Progenitor cell of endocrine pancreas (in vitro differentiated cells): ENCODE data around the gene DOK1. TPM values are rescaled to one million over a fixed set of nuclear protein-coding genes. Genes with fewer than 3 reads are reported as not detected.

Experiments
- DNase-seq: peaks from one replicate; pipeline ENCODE4 v3.0.0; 2021; ENCODE audit warnings: low spot score; ENCODE audit not compliant: unreplicated experiment
- H3K27ac Mint-ChIP-seq: 2 replicates; pipeline ENCODE4 v1.8.0; 2021; ENCODE audit warnings: mild to moderate bottlenecking, moderate library complexity, mixed read lengths
- H3K27me3 Mint-ChIP-seq: 2 replicates; pipeline ENCODE4 v1.8.0; 2021; ENCODE audit warnings: mixed read lengths
- H3K36me3 Mint-ChIP-seq: 2 replicates; pipeline ENCODE4 v1.8.0; 2022; ENCODE audit warnings: mixed read lengths; ENCODE audit not compliant: insufficient read depth
- H3K4me1 Mint-ChIP-seq: 2 replicates; pipeline ENCODE4 v1.8.0; 2021; ENCODE audit warnings: low read depth, mixed read lengths
- H3K4me3 Mint-ChIP-seq: 2 replicates; pipeline ENCODE4 v1.8.0; 2021; ENCODE audit warnings: low read depth, mild to moderate bottlenecking, moderate library complexity, mixed read lengths
- H3K9me3 Mint-ChIP-seq: 2 replicates; pipeline ENCODE4 v1.8.0; 2021; ENCODE audit warnings: low read depth, mixed read lengths
- total RNA-seq: library from RNA; stranded (reverse); gene quantifications from 2 replicates; pipeline ENCODE4 v1.2.1, GENCODE V29; 2021
- TF ChIP-seq, protein P1 (sequence below): fragments of 200-600 bp; sonication (generic); IDR thresholded peaks from one replicate; pipeline ENCODE4 v1.5.0; 2021; ENCODE audit warnings: antibody characterized with exemption, mild to moderate bottlenecking; ENCODE audit not compliant: unreplicated experiment

The DOK1 gene
- total RNA-seq, 1 donor from 2014 or later, result 18.5 TPM

DNA sequence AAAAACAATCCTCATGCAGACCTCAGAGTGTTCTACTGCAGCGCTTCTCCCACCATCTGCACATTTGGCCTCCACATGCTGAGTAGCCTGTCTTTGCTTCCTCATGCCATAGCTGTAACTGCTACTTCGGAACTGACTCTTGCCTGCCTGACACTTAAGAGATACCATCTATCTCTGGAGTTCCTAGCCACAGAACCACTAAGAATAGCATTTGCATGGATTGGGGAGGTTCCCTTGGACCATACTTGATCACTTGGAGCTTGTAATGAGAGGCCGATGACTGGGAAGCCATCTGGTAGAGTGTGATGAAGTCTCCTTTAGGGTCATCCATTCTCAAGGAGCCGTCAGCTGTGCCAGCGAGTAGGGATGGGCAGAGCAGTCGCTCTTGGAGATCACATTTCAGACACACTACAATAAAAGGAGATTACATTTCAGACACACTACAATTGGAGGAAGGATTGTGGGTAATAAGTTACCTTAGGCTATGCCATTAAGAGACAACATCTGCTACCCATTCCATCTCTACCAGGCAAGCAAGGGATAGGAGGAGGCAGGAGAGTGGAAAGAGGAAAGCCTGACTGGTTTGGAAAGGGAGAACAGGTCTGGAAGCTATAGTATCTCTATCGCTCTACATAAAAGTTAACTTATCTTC is 21.8 kb downstream of the DOK1 start:
- no peaks in the 10 kb centered on the region for H3K36me3 Mint-ChIP-seq
- DNase-seq, result no peak
- TF ChIP-seq, protein P1, sequence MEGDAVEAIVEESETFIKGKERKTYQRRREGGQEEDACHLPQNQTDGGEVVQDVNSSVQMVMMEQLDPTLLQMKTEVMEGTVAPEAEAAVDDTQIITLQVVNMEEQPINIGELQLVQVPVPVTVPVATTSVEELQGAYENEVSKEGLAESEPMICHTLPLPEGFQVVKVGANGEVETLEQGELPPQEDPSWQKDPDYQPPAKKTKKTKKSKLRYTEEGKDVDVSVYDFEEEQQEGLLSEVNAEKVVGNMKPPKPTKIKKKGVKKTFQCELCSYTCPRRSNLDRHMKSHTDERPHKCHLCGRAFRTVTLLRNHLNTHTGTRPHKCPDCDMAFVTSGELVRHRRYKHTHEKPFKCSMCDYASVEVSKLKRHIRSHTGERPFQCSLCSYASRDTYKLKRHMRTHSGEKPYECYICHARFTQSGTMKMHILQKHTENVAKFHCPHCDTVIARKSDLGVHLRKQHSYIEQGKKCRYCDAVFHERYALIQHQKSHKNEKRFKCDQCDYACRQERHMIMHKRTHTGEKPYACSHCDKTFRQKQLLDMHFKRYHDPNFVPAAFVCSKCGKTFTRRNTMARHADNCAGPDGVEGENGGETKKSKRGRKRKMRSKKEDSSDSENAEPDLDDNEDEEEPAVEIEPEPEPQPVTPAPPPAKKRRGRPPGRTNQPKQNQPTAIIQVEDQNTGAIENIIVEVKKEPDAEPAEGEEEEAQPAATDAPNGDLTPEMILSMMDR, result no peak
- no peak overlapping the region for H3K4me3 Mint-ChIP-seq
- H3K9me3 Mint-ChIP-seq, result no peaks in the 10 kb centered on the region
- no peaks in the 10 kb centered on the region for H3K4me1 Mint-ChIP-seq
- peaks cover 20% of the 10 kb centered on the region for H3K27me3 Mint-ChIP-seq
- H3K27ac Mint-ChIP-seq, result no peak overlapping the region

DNA sequence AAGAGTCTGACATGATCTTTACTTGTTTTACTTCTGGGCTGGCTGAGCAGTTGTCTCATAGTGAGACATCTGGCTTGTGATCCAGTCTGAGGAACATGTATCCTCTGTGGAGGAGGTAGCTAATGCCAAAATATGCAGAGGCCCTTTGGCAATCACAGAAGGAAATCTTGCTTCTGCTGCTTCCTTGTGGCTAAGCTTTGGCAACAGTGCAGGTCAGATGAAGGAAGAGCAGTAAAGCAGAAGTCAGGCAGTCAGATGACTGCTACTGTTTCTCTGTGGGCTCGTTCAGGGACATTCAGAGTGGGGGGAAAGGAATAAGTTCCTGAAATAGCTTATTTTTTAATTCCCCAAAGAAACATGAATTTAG is 22.3 kb downstream of the DOK1 start:
- DNase-seq, result no peak
- peaks cover 20% of the 10 kb centered on the region for H3K27me3 Mint-ChIP-seq
- no peaks in the 10 kb centered on the region for H3K9me3 Mint-ChIP-seq
- no peak overlapping the region for H3K4me3 Mint-ChIP-seq
- H3K27ac Mint-ChIP-seq, result no peak overlapping the region
- H3K4me1 Mint-ChIP-seq, result no peaks in the 10 kb centered on the region
- H3K36me3 Mint-ChIP-seq, result no peaks in the 10 kb centered on the region
- TF ChIP-seq, protein P1, result no peak

DNA sequence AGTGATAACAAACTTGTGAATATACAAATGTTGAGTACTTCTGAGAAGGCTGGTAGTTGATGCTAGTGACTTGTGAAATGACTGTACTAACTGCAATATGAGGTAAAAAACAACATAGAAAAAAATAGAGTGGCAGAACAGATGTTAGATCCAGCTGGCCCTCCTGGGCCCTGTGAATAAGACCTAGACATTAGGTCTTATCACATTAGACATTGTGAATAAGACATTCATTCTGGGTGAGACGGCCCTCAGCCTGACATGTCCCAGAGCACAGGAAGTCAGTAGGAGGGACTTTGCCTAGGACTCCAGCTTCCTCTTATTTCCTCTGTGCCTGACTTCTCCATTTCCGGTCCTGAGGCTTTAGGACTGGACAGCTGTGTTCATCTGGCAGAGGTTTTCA is 22.9 kb downstream of the DOK1 start:
- H3K36me3 Mint-ChIP-seq, result no peaks in the 10 kb centered on the region
- H3K4me1 Mint-ChIP-seq, result no peaks in the 10 kb centered on the region
- no peak overlapping the region for H3K4me3 Mint-ChIP-seq
- no peaks in the 10 kb centered on the region for H3K9me3 Mint-ChIP-seq
- TF ChIP-seq, protein P1, result no peak
- no peak for DNase-seq
- H3K27me3 Mint-ChIP-seq, result peaks cover 20% of the 10 kb centered on the region
- H3K27ac Mint-ChIP-seq, result no peak overlapping the region

DNA sequence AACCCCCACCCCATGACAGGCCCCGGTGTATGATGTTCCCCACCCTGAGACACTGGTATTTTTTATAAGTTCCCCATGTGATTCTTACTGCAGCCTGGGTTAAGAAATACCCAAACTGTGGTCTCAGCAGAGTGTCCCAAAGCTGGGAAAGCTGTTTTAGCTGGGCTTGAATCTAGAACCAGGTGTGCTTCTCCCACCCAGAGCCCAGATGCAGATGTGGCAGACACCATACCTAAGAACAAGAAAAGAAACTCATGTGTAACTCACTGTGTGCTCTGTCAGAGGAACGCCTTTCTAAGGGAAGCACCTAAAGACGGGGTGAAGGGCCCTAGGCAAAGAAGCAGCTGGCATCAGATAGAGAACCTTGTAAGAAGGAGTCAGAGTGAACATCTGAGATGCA is 23.9 kb downstream of the DOK1 start:
- no peak for DNase-seq

DNA sequence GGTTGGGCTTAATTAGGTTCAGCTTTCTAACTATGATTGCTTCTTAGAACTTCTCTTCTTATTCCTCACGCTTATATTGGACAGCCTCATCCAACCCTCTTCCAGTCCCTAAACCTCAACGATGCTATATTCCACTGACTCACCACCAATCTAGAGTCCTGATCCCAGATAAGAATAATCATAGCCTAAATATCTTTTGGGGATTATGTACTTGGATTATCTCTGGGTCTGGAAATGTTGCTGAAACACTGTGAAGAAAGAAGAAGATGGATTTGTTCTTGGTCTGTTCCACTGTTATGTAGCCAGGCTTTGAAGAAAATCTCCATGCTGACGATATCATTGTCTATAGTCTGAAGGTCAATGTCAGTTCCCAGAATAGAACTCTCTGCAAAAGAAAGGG is 26.9 kb downstream of the DOK1 start:
- TF ChIP-seq, protein P1, result no peak
- peaks cover 19% of the 10 kb centered on the region for H3K27me3 Mint-ChIP-seq
- no peak for DNase-seq
- no peak overlapping the region for H3K4me3 Mint-ChIP-seq
- H3K4me1 Mint-ChIP-seq, result no peaks in the 10 kb centered on the region
- no peaks in the 10 kb centered on the region for H3K36me3 Mint-ChIP-seq
- no peak overlapping the region for H3K27ac Mint-ChIP-seq
- H3K9me3 Mint-ChIP-seq, result no peaks in the 10 kb centered on the region

More for the DNA sequence above, 23.9 kb downstream of the DOK1 start:
- Mint-ChIP-seq H3K4me1 (no peaks in the 10 kb centered on the region), H3K36me3 (no peaks in the 10 kb centered on the region), H3K9me3 (no peaks in the 10 kb centered on the region), H3K4me3 (no peak overlapping the region), H3K27me3 (peaks cover 20% of the 10 kb centered on the region), H3K27ac (no peak overlapping the region)
- TF ChIP-seq, protein P1, result no peak
